ENCODE results near the gene C14orf132.

The C14orf132 gene

GRCh38 chr14:96122496-96122895 is 83.3 kb downstream of the C14orf132 start:
- DNase-seq: no peak

DNA sequence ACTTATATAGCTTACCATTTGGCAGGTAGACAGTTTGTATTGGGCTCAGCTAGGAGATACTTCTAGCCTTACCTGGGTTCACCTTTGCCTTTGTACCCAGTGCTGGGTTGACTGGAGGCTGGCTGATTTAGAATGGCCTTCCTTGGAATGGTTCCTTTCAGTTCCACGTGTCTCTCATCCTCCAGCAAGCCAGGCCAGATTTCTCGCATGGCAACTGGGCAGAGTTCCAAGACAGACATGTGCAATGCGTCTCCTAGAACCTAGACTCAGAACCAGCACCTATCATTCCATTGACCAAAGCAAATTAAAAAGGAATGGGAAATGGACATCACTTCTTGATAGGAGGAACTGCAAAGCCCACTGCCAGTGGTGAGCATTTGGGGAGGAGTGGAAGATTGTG is 86.4 kb downstream of the C14orf132 start:
- peak; percentile 17 for DNase-seq

GRCh38 chr14:96126339-96126782 is 87.2 kb downstream of the C14orf132 start:
- DNase-seq: no peak

GRCh38 chr14:96126783-96127271 is 87.7 kb downstream of the C14orf132 start:
- DNase-seq: no peak

DNA sequence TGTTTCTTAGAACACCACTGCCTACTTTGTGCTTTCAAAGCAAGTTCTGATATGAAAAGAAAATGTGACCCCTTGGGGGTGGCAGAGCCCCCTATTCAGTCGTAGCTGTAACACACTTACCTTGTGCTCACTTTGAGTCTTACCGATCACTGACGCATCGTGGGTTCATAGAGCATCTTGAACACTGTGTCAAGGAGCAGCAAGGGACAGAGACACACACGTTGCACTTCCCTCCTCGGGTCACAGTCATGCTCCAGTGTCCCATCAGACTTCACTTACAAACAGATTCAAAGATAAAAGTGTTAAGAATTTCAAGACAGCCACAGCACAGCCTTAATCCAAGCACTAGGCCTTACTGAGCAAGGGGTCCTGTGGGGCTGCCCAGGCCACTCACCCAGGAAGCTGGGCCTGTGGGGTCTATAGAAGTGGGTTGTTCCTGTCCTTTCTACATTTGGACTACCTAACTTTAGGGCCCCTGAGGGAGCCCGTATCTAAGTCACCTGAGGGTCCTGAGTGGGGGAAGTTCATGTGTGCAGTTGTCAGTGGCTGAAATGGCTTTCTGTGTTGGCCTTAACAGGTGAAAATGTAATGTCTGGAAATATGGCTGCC is 90.1 kb downstream of the C14orf132 start:
- no peak for DNase-seq

DNA sequence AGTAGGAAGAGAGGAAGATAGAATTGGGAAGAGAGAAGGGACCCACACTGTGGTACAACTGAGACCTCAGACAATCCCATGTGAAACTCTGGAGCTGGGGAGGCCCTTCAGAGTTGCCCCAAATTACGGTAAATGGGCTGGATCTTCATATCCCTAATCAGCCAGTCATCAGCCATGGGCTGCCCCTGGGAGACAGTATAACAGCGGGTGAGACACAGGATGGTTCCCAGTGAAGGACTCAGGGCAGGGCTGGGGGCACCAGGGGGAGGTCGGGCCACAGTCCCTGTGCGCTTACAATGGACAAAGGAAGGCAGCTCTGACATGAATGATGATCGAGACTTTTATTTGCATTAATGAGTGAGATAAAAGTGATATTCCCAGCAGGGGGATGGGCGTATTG is 91.2 kb downstream of the C14orf132 start:
- no peak for DNase-seq

- no peak for DNase-seq
Measured at GRCh38 chr14:96130854-96131253, 91.7 kb downstream of the C14orf132 start.

DNA sequence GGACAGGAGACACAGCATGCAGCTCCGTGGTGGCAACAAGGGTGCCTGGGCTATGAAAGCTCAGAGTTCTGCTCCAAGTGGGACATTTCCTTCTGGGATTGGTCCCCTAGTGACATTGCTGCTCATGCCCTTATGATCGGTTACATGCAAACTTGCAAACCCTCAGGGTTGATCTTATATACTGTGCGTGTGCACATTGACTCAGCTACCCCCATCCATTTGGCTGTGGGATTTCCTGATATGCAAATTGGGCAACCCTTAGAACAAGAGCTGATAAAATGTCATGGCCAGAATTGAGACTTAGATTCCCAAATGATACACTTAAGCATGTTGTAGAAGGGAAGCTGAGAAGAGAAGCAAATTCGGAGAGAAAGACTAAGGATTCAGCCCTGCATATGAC is 92.7 kb downstream of the C14orf132 start:
- DNase-seq: no peak

DNA sequence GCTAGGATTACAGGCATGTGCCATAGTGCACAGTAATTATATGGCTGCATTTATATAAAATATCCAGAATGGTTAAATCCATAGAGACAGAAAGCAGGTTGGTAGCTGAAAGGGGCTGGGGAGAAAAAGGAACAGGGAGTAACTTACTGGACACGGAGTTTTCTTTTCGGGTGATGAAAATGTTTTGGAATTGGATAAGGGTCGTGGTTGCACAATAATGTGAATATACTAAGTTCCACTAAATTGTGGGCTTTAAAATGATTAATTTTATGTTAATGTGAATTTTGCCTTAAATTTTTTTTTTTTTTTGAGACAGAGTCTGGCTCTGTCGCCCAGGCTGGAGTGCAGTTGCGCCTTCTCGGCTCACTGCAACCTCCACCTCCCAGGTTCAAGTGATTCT is 95.3 kb downstream of the C14orf132 start:
- DNase-seq: no peak

GRCh38 chr14:96135285-96135684 is 96.1 kb downstream of the C14orf132 start:
- DNase-seq: no peak

- peak; percentile 22 for DNase-seq
Measured at GRCh38 chr14:96136371-96137005, 97.3 kb downstream of the C14orf132 start.

- DNase-seq: no peak
Measured at GRCh38 chr14:96138241-96138640, 99.1 kb downstream of the C14orf132 start.

- DNase-seq: no peak
Measured at GRCh38 chr14:96139169-96139568, 100.0 kb downstream of the C14orf132 start.

DNA sequence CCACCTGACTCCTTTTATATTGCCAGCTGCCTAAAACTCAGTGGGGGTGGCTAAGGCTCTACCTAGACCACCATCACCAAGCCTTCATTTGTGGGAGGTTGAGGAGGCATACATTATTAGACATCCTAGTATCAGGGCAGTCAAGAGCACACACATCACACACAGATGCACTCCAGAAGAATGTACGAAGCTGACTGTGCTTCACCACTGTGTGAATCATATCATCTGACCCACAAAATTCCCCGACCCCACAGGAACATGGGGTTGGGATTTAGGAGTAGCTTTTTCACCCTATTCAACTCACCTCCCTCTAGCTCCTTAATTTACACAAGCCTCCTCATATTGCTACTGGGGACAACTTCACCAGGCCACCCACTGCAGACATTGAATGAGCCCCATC is 100.7 kb downstream of the C14orf132 start:
- DNase-seq: no peak

DNA sequence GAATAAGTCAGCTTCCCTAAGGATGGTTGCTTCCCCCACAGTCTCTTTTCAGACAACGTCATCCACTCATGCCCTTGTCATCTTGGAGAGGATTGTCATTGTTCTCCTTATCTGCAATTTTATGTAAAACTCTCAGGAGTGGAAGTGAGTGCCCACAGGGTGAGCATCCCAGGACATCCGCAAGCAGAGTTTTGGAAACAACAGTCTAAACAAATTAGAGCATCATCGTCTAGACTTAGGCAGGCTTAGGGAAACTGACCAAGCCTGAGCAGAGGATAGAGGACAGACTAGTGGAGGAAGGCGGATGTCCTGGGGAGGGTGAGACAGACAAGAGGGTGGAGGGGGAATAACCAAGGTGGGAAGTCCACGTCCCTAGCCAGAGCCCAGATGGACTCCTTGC is 101.8 kb downstream of the C14orf132 start:
- DNase-seq: no peak

Data from COR-L47 (cell line).